K562 (cell line): ENCODE results near the gene RPL28. TPM values are rescaled to one million over a fixed set of nuclear protein-coding genes. Genes with fewer than 3 reads are reported as not detected.
A peak's percentile ranks its signal among the peaks of the same experiment; 100 is the strongest.

ENCODE experiments used
- GATA2 ChIP-seq: sonication (generic); formaldehyde crosslinking; IDR thresholded peaks from 2 replicates; pipeline ENCODE4 v1.4.0; 2020; ENCODE audit warnings: mild to moderate bottlenecking, missing genetic modification reagents
- IFI16 ChIP-seq: fragments of 250-450 bp; sonication (Bioruptor Pico); IDR thresholded peaks from 2 replicates; pipeline ENCODE4 v2.1.2; 2022; ENCODE audit warnings: mild to moderate bottlenecking, inconsistent platforms
- NELFE ChIP-seq: IDR thresholded peaks from 2 replicates; pipeline ENCODE4 v1.6.1; 2011; ENCODE audit warnings: mild to moderate bottlenecking; ENCODE audit not compliant: insufficient read depth, insufficient read length
- NFIC ChIP-seq: fragments of 450-650 bp; IDR thresholded peaks from 2 replicates; pipeline ENCODE4 v1.6.1; 2017; ENCODE audit warnings: mild to moderate bottlenecking, inconsistent platforms
- PCBP1 ChIP-seq: fragments of 200-400 bp; formaldehyde crosslinking; IDR thresholded peaks from 2 replicates; pipeline ENCODE4 v1.6.1; 2018; ENCODE audit warnings: mild to moderate bottlenecking, low read depth, low read length; ENCODE audit not compliant: poor library complexity, severe bottlenecking
- PURB ChIP-seq: sonication (generic); formaldehyde crosslinking; IDR thresholded peaks from 2 replicates; pipeline ENCODE4 v1.9.0; 2021; ENCODE audit warnings: low read depth, mild to moderate bottlenecking, missing genetic modification reagents
- RFX5 ChIP-seq: IDR thresholded peaks from 2 replicates; pipeline ENCODE4 v1.6.1; 2011; ENCODE audit warnings: low read depth, mild to moderate bottlenecking, improper control_type of control experiment, low read length
- TSHZ1 ChIP-seq: fragments of 250-450 bp; sonication (Bioruptor Pico); IDR thresholded peaks from 2 replicates; pipeline ENCODE4 v1.4.0; 2020; ENCODE audit warnings: mild to moderate bottlenecking, moderate library complexity
- ZFX ChIP-seq: sonication (generic); formaldehyde crosslinking; IDR thresholded peaks from 2 replicates; pipeline ENCODE4 v1.8.0; 2022; ENCODE audit warnings: mild to moderate bottlenecking, missing genetic modification reagents, moderate library complexity
- ZNF174 ChIP-seq: fragments of 250-450 bp; sonication (Bioruptor Pico); IDR thresholded peaks from 2 replicates; pipeline ENCODE4 v1.4.0; 2020; ENCODE audit warnings: mild to moderate bottlenecking
- ZNF263 ChIP-seq: sonication (generic); formaldehyde crosslinking; IDR thresholded peaks from 2 replicates; pipeline ENCODE4 v1.8.0; 2022; ENCODE audit warnings: mild to moderate bottlenecking, missing genetic modification reagents, borderline replicate concordance
- ZNF764 ChIP-seq: fragments of 250-450 bp; sonication (Bioruptor Pico); IDR thresholded peaks from 2 replicates; pipeline ENCODE4 v1.4.0; 2020; ENCODE audit warnings: low read depth, mild to moderate bottlenecking, moderate library complexity
- polyA plus RNA-seq, 8 experiments: library from polyadenylated mRNA; depleted of rRNA in 4 of 8; stranded (reverse) in 5 of 8; unstranded in 3 of 8; fragments of >200 nt; fragmentation: Nextera tagmentation in 2 of 8; fragmentation: Illumina TruSeq in 1 of 8; extraction: Ambion mirVana in 2 of 8; extraction: Trizol in 1 of 8; gene quantifications; 2 replicates each; pipeline versions ENCODE4 v1.2.1 to v1.2.3, GENCODE V29; 2011 to 2014; ENCODE audit warnings: inconsistent platforms in 1 of 8, missing spikeins in 1 of 8
- total RNA-seq, 7 experiments: library from RNA; depleted of rRNA in 6 of 7; stranded (reverse); fragments of >200 nt in 6 of 7; fragmentation: Illumina TruSeq in 2 of 7; extraction: Trizol in 2 of 7; gene quantifications; 2 replicates each; pipeline versions ENCODE4 v1.2.1 to v1.2.3, GENCODE V29; 2011 to 2021; ENCODE audit warnings: low replicate concordance in 1 of 7
- TF ChIP-seq, protein P1 (sequence below): fragments of 450-650 bp; formaldehyde crosslinking; IDR thresholded peaks from 2 replicates; pipeline ENCODE4 v1.4.0; 2022; ENCODE audit warnings: mild to moderate bottlenecking, moderate library complexity
- TF ChIP-seq, protein P2 (sequence below): fragments of 450-650 bp; formaldehyde crosslinking; IDR thresholded peaks from 2 replicates; pipeline ENCODE4 v1.4.0; 2020; ENCODE audit warnings: mild to moderate bottlenecking, moderate library complexity
- TF ChIP-seq, protein P3 (sequence below): sonication (generic); formaldehyde crosslinking; IDR thresholded peaks from 2 replicates; pipeline ENCODE4 v1.8.0; 2022; ENCODE audit warnings: mild to moderate bottlenecking, missing genetic modification reagents

Gene RPL28
- total and polyA plus RNA-seq, 9 of the 15 experiments (the other 6 are each of a cell fraction or from before 2014, with no cell fraction given): 124 to 3,106 (median 622) TPM

- TF ChIP-seq PURB (CRISPR knock-in tag) (no peak), TSHZ1 (CRISPR knock-in tag) (no peak), ZNF174 (CRISPR knock-in tag) (no peak), RFX5 (no peak), NFIC (peak; percentile 42; the same call in 1 of the 2 replicates), IFI16 (CRISPR knock-in tag) (no peak), ZNF263 (CRISPR knock-in tag) (0 out of 2 replicates have a peak, but pooled peaks have one; percentile 47), ZFX (CRISPR knock-in tag) (no peak), NELFE (peak; percentile 65), PCBP1 (no peak), GATA2 (no peak), ZNF764 (no peak)
- TF ChIP-seq, protein P1, sequence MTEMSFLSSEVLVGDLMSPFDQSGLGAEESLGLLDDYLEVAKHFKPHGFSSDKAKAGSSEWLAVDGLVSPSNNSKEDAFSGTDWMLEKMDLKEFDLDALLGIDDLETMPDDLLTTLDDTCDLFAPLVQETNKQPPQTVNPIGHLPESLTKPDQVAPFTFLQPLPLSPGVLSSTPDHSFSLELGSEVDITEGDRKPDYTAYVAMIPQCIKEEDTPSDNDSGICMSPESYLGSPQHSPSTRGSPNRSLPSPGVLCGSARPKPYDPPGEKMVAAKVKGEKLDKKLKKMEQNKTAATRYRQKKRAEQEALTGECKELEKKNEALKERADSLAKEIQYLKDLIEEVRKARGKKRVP (CRISPR knock-in tag): no peak
- TF ChIP-seq, protein P2, sequence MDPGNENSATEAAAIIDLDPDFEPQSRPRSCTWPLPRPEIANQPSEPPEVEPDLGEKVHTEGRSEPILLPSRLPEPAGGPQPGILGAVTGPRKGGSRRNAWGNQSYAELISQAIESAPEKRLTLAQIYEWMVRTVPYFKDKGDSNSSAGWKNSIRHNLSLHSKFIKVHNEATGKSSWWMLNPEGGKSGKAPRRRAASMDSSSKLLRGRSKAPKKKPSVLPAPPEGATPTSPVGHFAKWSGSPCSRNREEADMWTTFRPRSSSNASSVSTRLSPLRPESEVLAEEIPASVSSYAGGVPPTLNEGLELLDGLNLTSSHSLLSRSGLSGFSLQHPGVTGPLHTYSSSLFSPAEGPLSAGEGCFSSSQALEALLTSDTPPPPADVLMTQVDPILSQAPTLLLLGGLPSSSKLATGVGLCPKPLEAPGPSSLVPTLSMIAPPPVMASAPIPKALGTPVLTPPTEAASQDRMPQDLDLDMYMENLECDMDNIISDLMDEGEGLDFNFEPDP (CRISPR knock-in tag): no peak
- TF ChIP-seq, protein P3, sequence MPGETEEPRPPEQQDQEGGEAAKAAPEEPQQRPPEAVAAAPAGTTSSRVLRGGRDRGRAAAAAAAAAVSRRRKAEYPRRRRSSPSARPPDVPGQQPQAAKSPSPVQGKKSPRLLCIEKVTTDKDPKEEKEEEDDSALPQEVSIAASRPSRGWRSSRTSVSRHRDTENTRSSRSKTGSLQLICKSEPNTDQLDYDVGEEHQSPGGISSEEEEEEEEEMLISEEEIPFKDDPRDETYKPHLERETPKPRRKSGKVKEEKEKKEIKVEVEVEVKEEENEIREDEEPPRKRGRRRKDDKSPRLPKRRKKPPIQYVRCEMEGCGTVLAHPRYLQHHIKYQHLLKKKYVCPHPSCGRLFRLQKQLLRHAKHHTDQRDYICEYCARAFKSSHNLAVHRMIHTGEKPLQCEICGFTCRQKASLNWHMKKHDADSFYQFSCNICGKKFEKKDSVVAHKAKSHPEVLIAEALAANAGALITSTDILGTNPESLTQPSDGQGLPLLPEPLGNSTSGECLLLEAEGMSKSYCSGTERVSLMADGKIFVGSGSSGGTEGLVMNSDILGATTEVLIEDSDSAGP: no peak
Measured at GRCh38 chr19:55385724-55386492, at the start of gene RPL28 (continued).
